NCI-H1092 (cell line): ENCODE data around the gene RGS10.
"Not testable (repeated sequence)": the region's sequence is repeated elsewhere in the genome, so short reads cannot be mapped to it uniquely, and the experiment has no call there.

Experiments used
- DNase-seq: peaks from one replicate; lab custom pipeline; 2025; lab: John Stamatoyannopoulos, UW

Gene RGS10

DNA sequence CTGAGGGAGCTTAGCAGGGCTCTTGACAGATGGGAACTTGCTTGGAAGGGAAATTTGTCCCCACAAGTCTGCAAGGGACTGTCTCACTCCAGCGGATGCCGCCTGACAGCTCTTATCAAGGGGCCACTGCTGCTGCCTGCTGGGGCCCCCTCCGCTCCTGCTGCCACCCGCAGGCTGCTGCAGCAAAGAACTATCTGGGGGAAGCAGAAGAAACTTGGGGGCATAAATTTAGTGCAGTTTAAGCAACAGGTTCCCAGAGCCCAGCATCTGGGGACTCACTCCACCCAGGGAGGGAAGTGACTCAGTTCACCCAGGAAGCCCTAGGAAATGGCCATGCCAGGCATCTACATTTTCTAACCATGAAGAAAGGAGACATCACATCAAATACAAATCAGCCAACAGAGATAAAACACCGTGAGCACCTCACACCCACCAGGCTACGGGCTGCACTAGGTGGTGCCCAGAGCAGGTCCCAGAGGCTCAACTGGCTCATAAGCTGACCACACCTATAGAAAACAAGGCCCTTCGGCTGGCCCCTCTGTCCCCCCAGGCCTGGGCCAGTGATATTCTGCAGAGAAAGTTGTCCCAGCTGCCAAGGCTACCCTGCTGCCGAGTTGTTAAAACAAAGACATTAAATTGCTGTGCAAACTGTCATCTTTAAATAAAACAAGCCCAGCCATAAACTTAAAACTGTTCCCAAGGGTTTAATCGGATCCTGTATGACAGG, 3.7 kb downstream of the RGS10 start:
- DNase-seq: no peak

DNA sequence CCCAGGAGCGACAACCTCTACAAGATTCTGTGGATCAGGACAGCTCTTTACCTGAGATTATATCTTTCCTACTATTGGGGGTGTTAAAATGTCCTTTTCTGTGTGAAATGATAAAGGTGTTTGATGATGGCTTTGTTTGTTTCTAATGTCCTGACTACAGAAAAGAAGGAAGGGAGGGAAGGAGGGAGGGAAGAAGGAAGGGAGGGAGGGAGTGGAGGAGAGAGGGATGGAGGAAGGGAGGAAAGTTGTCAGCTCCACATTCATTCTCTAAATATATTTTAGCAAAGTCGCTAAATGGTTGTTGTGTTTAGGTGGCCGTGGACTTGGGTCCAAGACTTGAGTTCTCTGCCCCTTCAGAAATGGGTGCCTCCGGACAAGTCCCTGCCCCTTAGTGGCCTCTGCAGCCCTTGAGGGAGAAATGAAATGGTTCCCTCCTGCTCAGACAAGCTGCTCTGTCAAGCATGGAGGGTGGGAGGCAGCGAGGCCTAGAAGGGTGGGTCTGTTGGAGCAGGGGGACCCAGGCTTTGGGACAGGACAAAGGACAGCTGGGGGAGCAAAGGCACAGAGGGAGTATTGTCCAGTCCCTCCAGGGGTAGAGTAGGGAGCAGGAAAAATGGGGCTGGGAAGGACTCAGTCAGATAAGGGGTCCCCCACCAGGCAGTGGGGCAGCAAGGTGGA, 4.4 kb downstream of the RGS10 start:
- no peak for DNase-seq

DNA sequence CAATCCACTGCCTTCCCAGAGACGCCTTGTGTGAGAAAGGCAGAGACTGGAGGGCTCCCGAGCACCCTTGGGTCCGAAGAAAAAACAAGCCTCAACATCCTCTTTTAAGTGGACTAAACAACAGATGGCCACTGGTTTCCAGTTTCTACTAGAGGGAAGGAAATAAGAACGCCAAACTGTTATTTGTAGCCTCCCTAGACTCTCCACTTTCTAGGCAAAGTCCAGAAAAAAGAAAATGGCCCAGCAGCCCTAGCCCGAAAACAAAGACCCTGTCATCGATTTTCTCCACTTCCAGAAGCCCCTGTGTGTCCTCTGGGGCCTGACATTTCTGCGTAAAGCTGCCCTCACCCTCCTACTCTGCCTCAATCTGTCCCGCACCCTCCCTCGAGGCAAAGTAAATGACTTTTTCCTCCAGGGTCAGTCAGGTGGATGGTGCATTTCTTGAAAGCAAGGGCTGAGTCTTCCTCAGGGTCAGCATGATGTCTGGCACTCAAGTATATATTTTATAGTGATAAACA, 6.0 kb downstream of the RGS10 start:
- DNase-seq: no peak

DNA sequence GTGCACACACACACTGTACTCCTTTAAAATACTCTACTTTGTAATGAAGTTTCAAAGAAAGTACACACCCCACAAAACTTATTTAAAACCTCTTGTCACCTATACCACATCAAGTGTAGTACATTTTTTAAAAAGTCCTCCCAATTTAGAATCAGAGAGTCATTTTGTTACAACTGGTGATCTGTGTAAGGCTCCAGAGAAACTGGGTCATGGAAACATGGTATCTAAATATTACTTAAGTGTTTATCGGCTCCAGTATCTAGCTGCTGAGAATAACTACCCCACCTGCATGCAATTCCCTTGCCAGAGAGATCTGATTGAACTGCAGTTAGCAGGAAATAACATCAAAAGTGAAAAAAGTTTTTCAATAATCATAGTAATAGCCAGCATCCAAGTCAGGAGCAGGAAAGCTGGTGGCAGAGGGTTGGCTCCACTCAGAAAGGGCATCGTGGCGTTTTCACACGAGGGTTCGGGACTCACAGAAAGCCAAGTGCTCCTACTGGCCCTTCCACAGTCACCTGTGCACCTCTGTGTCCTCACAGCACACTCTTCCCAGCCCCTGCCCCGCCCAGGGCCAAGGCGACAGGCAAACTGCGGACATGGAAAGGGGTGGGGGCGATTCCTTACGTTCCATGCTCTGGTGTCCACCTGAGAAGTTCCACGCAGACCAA, 6.5 kb downstream of the RGS10 start:
- DNase-seq: no peak

DNA sequence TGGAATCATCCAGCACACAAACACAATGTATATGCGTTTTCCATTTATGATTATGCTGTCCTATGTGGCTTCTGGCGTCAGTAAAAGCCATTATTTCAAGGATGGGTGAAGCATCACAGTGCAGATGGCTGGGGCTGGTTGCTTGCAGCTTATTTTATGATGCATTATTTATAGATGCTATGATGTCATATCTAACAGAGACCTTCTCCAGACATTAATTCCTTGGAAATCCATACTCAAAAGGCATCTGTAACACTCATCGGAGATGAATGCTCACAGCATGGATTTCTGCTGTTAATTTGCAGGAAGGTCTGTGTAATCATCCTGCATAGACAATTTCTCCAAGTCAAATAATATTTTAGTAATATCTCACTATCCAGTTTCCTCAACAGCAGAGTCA, 7.2 kb downstream of the RGS10 start:
- DNase-seq: no peak

DNA sequence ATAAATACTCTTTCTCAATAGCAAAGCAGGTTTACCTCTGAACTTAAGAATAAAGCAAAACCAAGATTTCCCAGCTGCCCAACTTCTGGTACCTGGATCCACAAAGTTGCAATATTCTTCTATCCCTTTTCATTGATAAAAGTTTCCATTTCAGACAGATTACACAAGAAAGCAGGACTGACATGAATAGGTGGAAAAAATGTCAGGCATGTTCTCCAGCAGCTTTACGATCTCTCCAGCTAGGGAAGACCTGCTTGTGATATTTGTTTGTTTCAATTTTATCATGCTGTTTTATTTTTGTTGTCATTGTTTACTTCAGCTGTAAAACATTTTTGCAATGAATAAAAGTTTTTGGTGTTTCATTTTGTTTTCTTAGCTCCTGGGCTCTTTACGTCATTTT, 9.0 kb downstream of the RGS10 start:
- DNase-seq: no peak

DNA sequence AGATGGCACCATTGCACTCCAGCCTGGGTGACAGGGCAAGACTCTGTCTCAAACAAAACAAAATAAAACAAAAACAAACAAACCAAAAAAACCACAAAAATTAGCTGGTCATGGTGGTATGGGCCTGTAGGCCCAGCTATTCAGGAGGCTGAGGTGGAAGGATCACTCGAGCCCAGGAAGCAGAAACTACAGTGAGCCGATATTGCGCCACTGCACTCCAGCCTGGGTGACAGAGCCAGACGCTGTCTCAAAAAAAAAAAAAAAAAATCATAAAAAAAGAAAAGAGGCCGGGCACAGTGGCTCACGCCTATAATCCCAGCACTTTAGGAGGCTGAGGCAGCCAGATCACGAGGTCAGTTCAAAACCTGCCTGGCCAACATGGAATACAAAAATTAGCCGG, 9.7 kb downstream of the RGS10 start:
- DNase-seq: not testable (repeated sequence)

DNA sequence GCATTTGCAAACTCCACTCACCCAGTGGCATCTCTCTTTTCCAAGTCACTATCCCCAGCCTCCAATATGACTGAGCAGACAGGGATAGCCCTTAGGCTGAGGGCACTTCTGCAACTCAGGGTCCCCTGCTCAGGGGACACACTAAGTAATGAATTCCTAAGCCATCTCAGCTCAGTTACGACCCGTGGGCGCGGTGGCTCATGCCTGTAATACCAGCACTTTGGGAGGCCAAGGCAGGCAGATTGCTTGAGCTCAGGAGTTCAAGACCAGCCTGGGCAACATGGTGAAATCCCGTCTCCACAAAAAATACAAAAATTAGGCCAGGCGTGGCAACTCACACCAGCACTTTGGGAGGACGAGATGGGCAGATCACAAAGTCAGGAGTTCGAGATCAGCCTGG, 10.3 kb downstream of the RGS10 start:
- DNase-seq: not testable (repeated sequence)

DNA sequence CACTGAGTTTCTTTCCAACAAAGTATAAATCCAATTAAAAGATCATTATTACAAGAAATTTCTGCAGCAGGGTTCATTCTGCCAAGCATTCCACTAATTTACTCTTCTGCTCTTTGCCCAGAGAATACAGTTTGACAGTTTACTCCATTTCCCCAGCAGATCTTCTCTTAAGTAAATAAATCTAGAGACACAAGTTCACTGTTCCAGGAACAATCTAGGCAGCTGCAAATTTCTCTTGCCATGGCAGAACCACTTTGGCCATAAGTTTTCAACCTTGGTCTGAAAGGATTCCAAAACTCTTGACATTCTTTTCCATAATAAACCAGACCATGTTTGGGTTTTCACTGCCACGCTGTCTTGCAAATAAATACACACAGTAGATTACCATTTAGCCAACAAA, 11.5 kb downstream of the RGS10 start:
- DNase-seq: no peak

DNA sequence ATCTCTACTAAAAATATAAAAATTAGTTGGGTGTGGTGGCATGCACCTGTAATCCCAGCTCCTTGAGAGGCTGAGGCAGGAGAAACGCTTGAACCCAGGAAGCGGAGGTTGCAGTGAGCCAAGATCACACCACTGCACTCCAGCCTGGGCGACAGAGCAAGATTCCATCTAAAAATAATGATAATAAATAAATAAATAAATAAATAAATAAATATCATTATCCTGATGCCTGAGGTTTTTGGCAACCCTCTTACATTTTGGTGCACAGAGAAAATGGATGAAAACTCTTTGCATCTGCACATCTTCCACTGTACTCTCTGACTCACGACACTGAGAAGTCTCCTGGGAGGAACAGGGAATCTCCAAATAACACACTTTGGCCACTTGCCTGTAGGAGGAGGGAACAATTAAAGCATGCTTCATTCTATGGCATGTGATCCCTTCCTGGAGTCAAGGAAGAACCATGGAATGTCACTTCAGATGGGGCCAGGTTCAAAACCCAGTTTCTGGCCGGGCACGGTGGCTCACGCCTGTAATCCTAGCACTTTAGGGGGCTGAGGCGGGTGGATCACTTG, 13.8 kb downstream of the RGS10 start:
- not testable (repeated sequence) for DNase-seq

DNA sequence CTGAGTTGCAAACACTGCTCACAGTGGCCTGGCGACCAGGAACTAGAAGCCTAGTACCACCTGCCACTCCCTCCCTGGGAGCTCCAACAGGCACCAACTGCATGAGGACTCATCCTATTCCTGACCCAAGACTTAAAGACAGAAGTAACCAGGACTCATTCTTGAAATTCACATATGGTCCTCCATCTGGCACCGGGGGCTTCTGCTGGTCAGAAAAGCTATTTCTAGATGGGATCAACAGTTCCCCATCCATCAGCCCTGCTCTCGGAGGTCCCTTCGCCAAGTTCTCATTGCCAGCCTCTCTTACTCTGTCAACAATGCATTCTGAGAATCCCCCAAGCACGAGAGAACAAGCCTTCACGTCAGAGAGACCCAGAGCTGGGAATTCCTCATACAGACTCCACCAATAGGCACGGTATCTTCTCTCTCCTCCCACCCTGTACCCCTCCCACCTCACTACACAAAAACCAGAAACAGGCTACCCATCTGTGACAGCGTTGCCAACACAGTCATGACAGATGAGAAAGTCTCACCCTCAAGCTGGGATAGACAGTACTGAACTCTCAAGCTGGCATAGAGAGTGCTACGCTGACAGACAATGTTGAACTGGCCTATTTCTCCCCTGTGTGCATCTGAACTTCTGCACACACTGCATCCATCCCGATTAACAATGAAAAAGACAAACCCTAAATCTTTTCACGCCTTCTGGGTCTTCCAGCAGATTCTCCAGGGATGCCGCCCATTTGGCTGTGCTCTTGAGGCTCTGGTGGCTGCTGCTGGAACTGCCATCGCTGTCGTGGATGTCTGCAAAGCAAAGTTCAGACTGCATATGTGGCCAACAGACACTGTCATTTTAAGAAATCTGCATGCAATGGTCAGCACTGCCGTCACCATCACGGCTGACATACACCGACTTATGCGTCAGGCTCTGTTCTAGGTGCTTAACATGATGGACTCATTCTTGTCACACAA, 15.6 kb downstream of the RGS10 start:
- no peak for DNase-seq

DNA sequence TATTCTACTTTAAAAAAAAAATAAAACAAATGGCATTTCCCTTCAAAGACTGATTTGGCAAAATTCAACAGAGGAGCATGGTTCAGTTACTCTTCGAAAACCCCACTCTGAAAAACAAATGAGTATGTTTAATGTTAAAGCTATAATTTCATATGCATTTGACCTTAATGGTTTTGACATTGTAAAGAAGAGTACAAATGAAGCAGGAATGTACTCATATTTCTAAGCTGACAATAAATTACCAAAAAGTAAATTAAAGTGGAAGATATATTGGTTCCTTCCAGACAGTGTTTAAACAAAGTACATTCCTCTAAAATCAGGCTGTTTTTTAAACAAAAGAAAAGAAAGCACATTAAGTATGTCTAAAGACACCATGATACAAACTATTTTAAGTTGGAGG, 16.4 kb downstream of the RGS10 start:
- no peak for DNase-seq

DNA sequence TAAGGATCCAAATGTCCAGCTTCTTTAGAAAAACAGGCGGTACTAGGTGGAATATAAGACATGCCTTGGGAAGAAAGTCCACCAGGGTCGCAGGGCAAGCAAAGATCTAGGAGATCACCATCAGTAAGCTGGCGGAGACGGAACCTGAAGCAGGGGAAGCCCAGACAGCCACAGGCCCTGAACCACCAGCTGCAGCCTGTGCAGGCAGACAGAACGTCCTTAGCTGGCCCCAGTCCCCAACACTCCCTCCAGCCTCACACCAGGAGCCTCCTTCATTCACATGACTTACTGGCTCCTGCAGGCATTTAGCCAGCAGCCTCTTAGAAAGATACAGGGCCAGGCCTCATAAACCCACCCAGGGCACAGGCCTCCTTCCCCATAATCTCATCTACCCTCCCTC, 17.4 kb downstream of the RGS10 start:
- no peak for DNase-seq

DNA sequence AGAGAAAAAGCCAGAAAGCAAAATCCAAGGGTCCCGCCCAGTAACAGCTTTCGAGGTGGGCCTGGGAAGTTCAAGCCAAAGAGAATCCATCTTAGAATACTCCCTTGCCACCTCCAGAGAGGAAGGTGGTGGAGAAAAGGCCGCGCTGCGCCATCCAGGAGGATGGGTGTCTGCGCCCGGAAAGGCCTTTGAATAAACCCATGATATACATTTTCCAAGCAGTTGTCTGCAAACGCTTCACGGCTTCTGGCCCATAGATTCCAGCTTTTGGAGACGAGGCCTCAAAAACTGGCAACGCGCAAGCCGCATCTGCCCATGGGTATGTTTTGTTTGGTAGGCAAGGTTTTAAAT, 17.8 kb downstream of the RGS10 start:
- no peak for DNase-seq

DNA sequence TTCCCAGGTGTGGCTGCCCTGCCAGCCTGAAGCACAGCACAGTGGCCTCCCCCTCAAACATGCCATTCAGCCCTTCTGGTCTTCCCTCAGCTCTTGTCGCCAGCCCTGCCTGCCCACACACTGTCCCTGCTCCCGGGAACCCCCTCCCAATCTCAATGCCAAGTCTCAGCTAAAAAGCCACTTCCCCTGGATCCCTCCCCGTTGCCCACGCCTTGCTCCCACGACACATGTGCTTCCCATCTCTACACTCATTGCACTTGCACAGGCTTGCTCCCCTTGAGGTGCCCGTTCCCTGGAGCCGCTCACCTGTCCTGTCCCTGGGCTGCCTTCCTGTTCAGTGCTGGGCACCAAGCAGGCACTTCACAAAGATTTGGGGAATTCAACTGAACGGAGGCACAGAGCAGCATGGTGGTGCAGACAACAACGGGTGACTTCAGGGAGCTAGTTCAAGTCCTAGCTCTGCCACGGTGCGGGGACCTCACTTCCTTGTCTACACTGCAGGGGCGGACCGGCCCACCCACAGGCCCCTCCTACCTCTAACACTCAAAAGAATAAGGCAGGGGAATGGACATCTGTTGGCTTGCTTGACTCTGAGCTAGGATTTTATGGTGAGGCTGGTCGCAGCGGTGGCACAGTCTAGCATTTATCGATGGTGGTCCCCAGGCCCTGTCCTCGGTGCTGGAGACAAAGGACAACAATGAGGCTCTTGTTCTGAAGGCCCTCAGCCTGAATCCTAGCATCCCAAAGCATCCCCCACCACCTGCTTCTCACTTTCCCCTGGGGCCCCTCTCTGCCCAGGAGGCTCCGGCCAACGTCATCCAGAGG, 18.4 kb downstream of the RGS10 start:
- no peak for DNase-seq

DNA sequence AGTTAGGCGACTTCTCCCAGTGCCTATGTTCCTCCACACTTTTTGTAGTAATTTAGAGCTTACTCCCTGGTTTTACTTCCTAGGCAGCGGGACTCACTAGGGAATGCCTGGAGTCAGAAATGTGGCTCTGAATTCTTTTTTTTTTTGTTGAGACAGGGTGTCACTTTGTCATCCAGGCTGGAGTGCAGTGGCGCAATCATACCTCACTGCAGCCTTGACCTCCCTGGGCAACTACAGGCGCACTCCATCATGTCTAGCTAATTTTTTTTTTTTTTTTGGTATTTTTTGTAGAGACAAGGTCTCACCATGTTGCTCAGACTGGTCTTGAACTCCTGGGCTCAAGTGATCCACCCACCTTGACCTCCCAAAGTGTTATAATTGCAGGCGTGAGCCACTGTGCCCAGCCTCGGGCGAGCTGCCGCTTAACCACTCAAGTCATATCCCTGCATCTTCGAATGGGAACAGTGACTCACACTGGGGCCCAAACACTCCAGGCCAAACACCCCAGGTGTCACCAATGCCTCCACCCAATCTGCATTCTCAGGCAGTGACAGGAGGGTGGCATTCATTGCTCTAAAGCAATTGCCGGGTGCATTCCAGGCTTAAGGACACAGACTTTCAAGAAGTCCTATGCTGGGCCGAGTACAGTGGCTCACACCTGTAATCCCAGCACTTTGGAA, 19.6 kb downstream of the RGS10 start:
- DNase-seq: no peak

DNA sequence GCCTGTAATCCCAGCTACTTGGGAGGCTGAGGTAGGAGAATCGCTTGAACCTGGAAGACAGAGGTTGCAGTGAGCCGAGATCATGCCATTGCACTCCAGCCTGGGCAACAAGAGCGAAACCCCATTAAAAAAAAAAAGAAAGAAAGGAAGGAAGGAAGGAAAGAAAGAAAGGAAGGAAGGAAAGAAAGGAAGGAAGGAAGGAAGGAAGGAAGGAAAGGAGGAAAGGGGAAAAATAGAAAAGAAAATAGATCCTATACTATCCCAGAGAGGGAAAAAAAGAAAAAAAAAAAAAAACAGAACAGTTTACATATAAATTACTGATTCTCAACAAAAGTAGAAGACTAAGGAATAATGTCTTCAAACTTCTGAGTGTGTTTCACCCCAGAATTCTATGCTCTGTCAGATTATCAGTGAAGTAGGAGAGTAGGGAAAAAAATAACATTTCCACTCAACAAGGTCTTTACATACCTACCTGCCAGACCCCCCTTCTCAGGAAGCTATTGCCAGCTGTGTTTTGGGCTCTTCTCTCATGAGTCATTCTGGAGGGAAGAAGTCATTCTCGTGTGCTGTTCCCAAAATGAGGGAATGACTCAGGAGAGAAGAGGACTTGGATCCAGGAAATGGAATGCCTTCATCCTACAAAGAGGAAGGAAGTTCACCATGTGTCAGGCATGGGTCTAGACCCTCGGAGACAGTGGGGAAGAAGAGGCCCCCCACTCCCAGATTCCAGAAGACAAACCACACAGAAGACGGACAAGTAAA, 20.9 kb downstream of the RGS10 start:
- DNase-seq: no peak

DNA sequence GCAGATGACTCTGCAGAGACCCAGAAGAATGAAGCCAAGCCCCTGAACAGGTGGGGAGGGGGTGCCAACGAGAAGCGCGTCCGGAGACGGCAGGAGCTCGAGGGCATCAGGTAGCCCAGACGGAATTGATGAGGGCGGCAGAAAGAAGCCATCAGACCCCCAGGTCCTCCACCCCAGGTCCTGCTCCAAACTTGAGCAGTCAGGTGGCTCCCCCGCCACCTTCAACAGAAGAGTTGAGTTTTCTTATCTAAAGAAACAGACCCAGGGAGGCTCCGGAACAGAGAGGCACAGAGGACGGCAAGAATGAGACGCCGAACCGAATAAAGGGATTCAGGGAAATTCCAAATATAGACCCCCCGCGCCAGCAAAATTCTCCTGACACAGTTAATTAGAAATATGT, 22.2 kb downstream of the RGS10 start:
- DNase-seq: no peak

DNA sequence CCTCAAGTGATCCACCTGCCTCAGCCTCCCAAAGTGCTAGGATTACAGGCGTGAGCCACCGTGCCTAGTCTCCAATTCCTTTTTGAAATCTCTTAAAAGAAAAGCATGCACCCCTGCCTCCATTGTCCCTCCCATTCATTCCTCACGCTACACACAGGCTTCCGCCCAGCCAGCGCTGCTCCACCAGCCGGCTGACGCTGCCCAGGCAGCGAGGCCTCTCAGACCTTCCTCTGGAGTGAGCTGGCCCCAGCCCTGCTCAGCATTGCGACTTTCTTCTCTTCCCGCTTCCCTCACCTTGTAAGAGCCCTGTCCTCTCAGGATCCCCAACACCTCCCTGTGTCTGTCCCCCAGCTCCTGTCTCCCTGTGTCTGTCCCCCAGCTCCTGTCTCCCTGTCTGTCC, 23.6 kb downstream of the RGS10 start:
- DNase-seq: no peak
